ENCODE data around the gene ALCAM.

The ALCAM gene

GRCh38 chr3:105571005-105571404 lies 204.3 kb downstream of the ALCAM start:
- TF ChIP-seq CTCF (conservative IDR thresholded peaks at IDR 0.05; ENCODE audit: low read depth, low read length), result no peak
- DNase-seq (ENCODE audit: low read depth), result no peak
- no peak overlapping the region for H3K4me3 ChIP-seq (ENCODE audit: low read length)

GRCh38 chr3:105572501-105572900 lies 205.8 kb downstream of the ALCAM start:
- no peak for TF ChIP-seq CTCF (conservative IDR thresholded peaks at IDR 0.05; ENCODE audit: low read depth, low read length)
- no peak for DNase-seq (ENCODE audit: low read depth)
- H3K4me3 ChIP-seq (ENCODE audit: low read length), result no peak overlapping the region

- DNase-seq (ENCODE audit: low read depth), result no peak
- no peak overlapping the region for H3K4me3 ChIP-seq (ENCODE audit: low read length)
- no peak for TF ChIP-seq CTCF (conservative IDR thresholded peaks at IDR 0.05; ENCODE audit: low read depth, low read length)
These were observed 212.7 kb downstream of the ALCAM start for GRCh38 chr3:105579439-105579838.

- DNase-seq (ENCODE audit: low read depth), result no peak
- no peak overlapping the region for H3K4me3 ChIP-seq (ENCODE audit: low read length)
- TF ChIP-seq CTCF (conservative IDR thresholded peaks at IDR 0.05; ENCODE audit: low read depth, low read length), result no peak
These were observed 213.7 kb downstream of the ALCAM start for GRCh38 chr3:105580296-105580965.

- H3K4me3 ChIP-seq (ENCODE audit: low read length), result no peak overlapping the region
- no peak for TF ChIP-seq CTCF (conservative IDR thresholded peaks at IDR 0.05; ENCODE audit: low read depth, low read length)
- no peak for DNase-seq (ENCODE audit: low read depth)
These were observed 215.3 kb downstream of the ALCAM start for GRCh38 chr3:105582015-105582414.

GRCh38 chr3:105584003-105584790 lies 217.5 kb downstream of the ALCAM start:
- no peak for DNase-seq (ENCODE audit: low read depth)
- H3K4me3 ChIP-seq (ENCODE audit: low read length), result no peak overlapping the region
- no peak for TF ChIP-seq CTCF (conservative IDR thresholded peaks at IDR 0.05; ENCODE audit: low read depth, low read length)

GRCh38 chr3:105593315-105593714 lies 226.6 kb downstream of the ALCAM start:
- no peak for DNase-seq (ENCODE audit: low read depth)
- no peak for TF ChIP-seq CTCF (conservative IDR thresholded peaks at IDR 0.05; ENCODE audit: low read depth, low read length)
- no peak overlapping the region for H3K4me3 ChIP-seq (ENCODE audit: low read length)

Data from retinal pigment epithelial cell (primary cell).